Measurements from ENCODE around the gene PRKN.
"Not testable (repeated sequence)": the region's sequence is repeated elsewhere in the genome, so short reads cannot be mapped to it uniquely, and the experiment has no call there.

PRKN gene

DNA sequence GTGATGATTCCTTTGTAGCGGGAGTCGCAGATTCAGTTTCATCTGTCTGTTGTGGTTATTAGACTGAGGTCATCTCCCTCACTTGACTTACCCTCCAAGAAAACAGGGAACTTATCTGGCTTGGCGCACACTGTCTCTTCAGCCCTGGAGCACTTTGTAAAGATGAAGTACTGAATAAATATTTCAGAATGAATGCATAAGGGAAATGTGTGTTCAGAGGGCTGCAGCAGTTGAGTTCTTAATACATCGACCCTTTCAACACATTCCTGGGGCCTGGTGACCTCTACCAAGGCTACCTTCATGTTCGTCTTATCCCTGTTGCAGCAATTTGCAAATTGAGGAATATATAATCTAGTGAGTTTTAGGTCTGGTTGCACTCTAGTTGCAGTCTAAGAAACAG lies 801.2 kb downstream of the PRKN start:
- DNase-seq (ENCODE audit: low read depth in 2 of 3, low spot score in 2 of 3): no peak

GRCh38 chr6:161924516-161925116 lies 803.0 kb downstream of the PRKN start:
- DNase-seq (ENCODE audit: low read depth in 2 of 3, low spot score in 2 of 3): no peak

DNA sequence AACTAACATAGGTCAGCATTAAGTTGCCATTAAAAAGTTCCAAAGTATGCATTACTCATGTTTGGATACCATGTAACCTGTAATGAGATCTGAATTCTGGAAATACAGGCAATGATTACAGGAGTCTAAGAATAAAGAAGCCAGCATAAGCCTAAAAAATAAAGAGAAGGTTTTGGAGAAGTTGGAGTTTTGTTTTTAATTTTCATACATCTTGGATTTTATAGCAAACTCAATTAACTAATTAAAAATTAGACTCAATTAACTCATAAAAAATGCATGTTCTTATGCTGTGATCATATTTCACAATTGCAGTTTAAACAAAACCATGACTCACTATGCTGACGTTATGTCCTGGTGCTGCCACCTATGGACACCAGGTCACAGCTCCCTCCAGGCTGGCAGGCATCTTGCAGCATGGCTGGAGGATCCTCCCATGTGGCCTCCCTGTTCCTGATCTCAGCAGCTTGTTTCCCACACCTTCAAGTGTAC lies 804.9 kb downstream of the PRKN start:
- no peak for DNase-seq (ENCODE audit: low read depth in 2 of 3, low spot score in 2 of 3)

DNA sequence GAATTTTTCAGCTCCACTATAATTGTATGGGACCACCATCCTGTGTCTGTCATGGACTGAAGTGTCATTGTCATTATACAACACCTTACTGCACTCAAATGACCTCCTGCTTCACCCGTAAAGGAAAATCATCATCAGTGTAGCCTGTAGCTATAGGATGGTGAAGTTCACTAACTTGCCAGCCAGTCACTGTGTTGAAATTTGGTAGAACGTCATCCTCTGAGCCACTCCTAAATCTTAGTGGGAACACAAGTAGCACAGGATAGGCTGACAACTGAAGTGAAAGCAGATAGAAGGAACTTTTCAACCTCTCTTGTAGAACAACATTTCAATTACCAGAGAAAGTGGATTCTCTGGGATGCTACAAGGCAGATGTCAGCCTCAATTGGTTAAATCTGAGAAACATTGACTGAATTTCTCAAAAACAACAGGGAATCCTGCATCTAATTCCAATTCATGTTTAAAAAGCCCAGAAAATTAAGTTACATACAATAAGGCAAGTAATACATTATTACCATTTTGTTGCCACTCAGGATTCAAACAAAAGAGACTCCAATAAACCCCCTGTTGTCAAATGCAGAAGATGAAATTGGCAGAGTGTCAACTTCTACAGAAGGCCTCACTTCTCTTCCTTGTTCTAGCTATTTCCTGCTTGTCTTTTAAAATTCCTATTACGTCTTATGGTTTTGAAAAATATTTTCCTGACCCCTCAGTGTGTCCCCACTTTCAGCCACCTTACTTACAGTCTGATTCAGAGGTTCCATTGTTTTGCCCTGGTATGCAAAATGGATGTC lies 805.8 kb downstream of the PRKN start:
- DNase-seq (ENCODE audit: low read depth in 2 of 3, low spot score in 2 of 3): no peak

DNA sequence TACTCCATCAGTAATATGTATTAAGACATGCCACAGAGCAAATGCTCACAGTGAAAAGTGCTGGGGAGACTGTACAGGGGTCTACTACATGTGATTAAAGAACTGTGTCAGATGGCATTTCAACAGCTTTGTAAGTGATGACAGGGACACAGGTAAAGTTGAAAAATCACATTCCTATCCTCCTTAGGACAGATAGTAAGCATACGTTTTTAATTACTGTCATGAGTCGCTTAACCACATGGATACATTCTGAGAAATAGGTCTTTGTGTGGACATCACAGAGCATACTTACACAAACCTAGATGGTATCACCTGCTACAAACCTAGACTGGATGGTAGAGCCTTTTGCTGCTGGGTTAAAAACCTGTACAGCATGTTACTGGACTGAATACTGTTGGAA lies 807.9 kb downstream of the PRKN start:
- no peak for DNase-seq (ENCODE audit: low read depth in 2 of 3, low spot score in 2 of 3)

DNA sequence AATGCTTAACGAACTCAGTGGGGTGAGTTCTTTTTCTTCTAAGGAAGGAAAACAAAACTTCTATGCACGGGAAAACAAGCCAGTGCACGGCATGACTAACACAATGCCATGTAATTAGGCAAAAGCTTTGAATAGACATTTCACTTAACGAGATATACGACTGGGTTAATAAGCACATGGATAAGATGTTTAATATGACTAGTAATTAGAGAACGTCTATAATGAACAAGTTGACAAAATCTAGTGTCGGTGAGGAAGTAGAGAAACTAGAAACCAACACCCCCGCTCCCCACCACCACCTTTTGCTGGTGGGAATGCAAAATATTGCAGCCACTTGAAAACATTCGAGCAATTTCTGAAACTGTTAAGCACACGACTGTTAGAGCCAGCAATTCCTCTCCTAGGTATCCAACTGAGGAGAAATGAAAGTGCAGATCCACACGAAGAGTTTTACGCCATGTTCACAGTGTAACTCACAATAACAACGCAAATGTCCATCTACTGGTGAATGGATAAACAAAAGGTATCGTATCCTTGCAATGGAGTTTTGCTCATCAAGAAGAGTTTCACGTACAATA lies 808.8 kb downstream of the PRKN start:
- DNase-seq (ENCODE audit: low read depth in 2 of 3, low spot score in 2 of 3): no peak

GRCh38 chr6:161918109-161918531 lies 809.4 kb downstream of the PRKN start:
- no peak for DNase-seq (ENCODE audit: low read depth in 2 of 3, low spot score in 2 of 3)

DNA sequence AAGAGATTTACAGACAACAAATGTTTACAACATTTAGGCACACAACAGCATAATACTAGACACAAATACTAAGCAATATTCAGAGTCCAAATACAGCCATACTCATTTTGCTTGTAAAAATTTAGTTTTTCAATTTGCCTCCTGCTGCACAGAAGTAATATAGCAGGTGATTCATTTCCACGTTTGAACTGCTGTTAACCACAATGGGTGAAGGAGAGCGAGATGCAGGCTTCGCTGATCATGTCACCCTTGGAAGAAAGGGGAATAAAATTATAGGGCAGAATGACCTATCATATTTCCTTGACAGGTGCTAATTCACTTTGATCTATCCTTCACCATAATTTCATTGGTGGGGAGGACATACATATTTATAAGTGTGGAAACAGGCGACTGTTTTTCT lies 809.9 kb downstream of the PRKN start:
- DNase-seq (ENCODE audit: low read depth in 2 of 3, low spot score in 2 of 3): no peak

DNA sequence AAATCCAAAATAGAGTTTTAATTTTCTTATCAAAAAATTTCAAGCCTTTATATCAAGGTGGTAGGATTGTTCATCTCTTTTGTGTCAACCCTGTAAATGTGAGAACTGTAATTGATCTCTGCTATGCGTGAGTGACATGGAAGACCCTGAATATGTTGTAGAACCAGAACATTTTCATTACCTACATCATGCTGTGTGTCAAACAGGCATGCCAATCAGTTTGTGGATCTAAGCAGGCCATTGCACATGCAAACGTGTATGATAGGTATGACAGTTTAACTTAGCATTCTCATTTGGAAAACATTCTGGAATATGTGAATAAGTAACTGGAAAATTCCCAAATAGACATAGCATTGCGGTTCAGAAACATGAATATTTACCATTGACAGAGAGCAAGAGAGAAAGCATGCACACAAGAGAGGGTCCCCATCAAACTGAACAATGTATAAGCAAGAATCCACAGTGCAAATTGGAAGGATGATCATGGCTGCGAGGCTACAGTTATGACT lies 812.1 kb downstream of the PRKN start:
- no peak for DNase-seq (ENCODE audit: low read depth in 2 of 3, low spot score in 2 of 3)

- DNase-seq (ENCODE audit: low read depth in 2 of 3, low spot score in 2 of 3): no peak
Observed at GRCh38 chr6:161908872-161909271, 818.7 kb downstream of the PRKN start.

DNA sequence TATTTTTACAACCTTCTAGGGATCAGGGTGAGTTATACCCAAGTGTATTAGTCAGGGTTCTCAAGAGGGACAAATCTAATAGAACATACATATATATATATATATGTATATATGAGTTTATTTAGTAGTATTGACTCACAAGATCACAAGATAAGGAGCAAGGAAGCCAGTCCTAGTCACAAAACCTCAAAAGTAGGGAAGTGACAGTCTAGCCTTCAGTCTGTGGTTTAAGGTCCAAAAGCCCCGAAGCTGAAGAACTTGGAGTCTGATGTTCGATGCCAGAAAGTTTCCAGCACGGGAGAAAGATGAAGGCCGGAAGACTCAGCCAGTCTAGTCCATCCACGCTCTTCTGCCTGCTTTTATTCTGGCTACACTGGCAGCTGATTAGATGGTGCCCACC lies 821.0 kb downstream of the PRKN start:
- DNase-seq (ENCODE audit: low read depth in 2 of 3, low spot score in 2 of 3): no peak

GRCh38 chr6:161903584-161904212 lies 823.9 kb downstream of the PRKN start:
- no peak for DNase-seq (ENCODE audit: low read depth in 2 of 3, low spot score in 2 of 3)

DNA sequence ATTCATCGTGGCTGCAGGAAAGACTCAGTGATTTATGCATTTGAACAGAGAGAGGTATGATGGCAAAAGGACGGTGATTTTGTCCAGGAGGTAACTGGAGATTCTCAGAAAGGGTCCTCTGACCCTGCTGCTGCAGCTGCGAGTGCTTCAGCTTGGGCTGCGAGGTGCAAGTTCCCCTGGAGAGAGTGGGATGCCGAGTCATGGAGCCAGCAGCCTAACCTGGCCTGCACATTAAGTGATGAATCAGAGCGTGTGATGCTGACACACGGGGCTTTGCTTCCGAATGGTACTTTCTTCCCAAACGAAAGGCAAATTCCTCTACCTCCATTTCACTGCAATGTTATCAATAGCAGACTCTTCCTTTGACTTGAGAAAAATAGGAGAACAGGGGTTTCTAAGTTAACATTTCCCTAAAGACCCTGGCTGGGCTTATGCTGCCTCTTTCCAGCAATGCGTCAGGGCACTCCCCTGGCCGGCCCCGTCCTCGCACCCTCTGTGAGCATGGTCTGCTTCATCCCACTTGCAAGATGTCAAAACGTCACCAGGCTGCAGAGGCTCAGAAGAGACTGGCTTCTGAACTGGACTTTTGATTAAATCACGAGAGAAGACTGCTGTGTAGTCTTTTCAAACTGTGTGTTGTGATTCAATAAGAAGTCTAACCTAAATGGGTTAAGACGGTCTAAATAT lies 825.7 kb downstream of the PRKN start:
- no peak for DNase-seq (ENCODE audit: low read depth in 2 of 3, low spot score in 2 of 3)

- DNase-seq (ENCODE audit: low read depth in 2 of 3, low spot score in 2 of 3): no peak
Observed at GRCh38 chr6:161894436-161894835, 833.1 kb downstream of the PRKN start.

DNA sequence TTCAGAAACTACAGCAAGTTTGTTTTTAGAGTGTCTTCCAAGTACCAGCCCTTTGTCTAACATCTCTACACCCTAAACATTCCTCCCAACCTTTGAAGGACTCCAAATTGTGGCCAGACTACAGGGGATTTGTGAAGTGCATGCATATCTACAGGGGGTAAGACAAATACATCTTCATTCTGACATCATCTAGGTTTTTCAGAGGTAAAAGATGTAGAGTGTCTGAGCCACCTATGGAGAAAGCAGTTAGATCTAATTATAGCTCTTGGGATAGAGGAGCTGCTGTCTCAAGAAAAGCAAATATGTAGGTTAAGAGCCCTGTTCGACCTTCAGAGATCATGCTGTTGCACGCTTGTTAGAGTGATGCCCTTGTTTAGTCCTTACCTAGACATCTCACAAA lies 836.0 kb downstream of the PRKN start:
- no peak for DNase-seq (ENCODE audit: low read depth in 2 of 3, low spot score in 2 of 3)

GRCh38 chr6:161890832-161891297 lies 836.7 kb downstream of the PRKN start:
- no peak for DNase-seq (ENCODE audit: low read depth in 2 of 3, low spot score in 2 of 3)

DNA sequence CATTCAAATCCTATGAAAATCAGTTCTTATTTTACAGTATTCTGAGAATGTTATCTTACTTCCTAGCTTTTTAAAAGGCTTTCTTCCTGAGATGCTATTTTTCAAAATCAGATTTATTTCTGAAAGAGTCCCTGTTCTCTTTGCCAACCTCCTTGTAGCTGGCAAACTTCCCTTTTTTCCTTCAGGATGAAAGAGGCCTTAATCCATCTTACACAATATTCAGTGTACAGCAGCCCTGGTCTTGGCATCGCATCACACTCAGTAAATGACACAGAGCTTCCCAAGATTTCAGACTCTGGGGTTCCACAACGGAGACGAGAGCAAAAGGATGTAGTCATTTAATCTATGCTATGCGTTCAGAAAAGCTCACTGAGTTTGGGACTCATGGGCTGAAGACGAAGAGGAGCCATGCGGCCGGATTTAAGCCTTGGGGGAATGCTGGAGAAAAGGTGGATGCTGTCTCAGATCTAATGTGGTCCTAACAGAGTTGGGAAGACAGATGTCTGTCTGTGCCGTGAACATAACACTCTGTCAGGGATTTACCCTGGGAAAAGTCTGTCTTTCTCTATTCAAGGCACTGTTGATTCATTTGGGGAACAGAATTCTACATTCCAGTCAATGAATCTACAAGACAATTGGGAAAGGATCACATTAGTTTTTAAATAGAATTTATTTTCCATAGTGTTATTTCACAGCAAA lies 837.3 kb downstream of the PRKN start:
- no peak for DNase-seq (ENCODE audit: low read depth in 2 of 3, low spot score in 2 of 3)

DNA sequence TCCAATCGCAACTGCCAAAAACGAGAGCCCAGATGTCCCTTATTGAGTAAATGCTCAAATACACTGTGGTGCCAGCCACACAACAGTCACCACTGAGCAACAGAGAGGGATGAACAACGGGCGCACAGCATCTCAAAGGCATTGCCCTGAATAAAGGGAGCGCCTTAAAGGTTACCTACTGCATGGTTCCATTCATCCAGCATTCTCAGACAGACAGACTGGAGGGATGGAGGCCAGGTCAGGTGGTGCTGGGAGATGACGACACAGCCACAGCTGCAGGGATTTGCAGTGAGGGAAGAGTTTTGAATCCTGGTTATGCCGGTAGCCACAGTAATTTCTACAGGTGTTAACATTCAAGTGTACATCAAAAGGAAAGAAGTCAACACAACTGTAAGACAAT lies 838.2 kb downstream of the PRKN start:
- no peak for DNase-seq (ENCODE audit: low read depth in 2 of 3, low spot score in 2 of 3)

GRCh38 chr6:161886545-161886944 lies 841.0 kb downstream of the PRKN start:
- not testable (repeated sequence) for DNase-seq (ENCODE audit: low read depth in 2 of 3, low spot score in 2 of 3)

GRCh38 chr6:161884782-161885181 lies 842.8 kb downstream of the PRKN start:
- DNase-seq (ENCODE audit: low read depth in 2 of 3, low spot score in 2 of 3): no peak

All from activated CD8-positive, alpha-beta memory T cell treated with anti-CD3 and anti-CD28 coated beads for 48 hours (primary cell).